GM13976 (cell line): ENCODE results near the gene ZMYND11.
A peak's percentile ranks its signal among the peaks of the same experiment; 100 is the strongest.

Experiments used
- DNase-seq: peaks from one replicate; pipeline ENCODE4 v3.0.0; 2012; ENCODE audit warnings: low spot score
- CTCF ChIP-seq: IDR thresholded peaks from 2 replicates; pipeline ENCODE4 v1.5.1; 2012; ENCODE audit warnings: borderline replicate concordance, mild to moderate bottlenecking; ENCODE audit not compliant: insufficient read depth; ENCODE audit errors: extremely low read depth, missing control alignments, control extremely low read depth
- in situ Hi-C: fragments of 300-500 bp; cut with MboI; formaldehyde crosslinking; loops from one replicate; pipeline ENCODE4 v1.12.0; 2022; ENCODE audit warnings: low sequenced_read_pairs, mixed read lengths, inconsistent platforms; ENCODE audit not compliant: unreplicated experiment

ZMYND11 gene

DNA sequence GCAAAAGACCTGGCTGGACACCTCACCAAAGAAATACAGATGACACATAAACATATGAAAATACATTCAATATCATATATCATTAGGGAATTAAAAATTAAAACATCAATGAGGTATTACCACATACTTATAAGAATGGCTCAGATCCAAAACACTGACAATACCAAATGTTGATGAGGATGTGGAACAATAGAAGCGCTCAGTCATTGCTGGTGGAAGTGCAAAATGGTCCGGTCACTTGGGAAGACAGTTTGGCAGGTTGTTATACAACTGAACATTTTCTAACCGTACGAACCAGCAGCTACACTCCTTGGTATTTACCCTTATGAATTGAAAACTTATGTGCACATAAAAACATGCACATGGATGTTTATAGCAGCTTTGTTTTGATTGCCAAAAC is 38.5 kb downstream of the ZMYND11 start:
- in situ Hi-C loops = no loop called here
- TF ChIP-seq CTCF = no peak

DNA sequence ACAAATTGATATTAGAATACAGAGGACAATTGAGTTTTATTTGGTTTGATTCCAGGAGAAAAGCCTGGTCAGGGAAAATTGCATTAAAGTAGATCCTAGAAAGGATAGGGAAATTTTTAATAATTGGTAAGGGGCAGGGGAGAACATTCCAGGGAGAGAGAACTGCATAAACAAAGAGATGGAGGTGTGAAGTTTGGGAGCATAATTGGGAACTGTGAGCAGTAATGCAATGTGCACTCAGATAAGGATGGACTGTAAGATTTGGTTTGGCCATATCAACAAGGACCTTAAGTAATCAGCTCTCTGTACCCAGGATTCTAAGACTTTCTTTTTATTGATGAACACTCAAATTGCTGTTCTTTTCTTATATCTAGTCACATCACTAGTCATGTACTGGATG is 41.4 kb downstream of the ZMYND11 start:
- DNase-seq = no peak
- in situ Hi-C loops = no loop called here
- TF ChIP-seq CTCF = no peak

More for the DNA sequence above, 38.5 kb downstream of the ZMYND11 start:
- no peak for DNase-seq

DNA sequence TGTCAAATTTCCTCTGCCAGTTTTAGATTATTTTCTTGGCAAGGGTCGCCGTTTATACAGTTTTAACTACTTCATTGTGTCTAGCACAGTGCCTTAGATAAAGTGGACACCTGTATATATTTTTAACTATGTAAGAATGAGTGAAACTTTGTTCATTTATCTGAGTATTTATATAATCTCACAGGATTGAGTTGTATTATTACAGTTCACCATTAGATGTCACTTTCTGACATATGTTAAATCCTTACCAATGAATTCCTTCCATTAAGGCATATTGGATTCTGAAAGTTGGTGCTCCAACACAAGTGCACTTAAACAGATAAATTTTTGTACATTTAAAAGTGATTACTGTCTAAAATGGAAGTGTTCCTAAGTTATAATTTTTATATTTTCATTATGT is 43.0 kb downstream of the ZMYND11 start:
- DNase-seq = peak; percentile 37
- in situ Hi-C loops = no loop called here
- no peak for TF ChIP-seq CTCF

DNA sequence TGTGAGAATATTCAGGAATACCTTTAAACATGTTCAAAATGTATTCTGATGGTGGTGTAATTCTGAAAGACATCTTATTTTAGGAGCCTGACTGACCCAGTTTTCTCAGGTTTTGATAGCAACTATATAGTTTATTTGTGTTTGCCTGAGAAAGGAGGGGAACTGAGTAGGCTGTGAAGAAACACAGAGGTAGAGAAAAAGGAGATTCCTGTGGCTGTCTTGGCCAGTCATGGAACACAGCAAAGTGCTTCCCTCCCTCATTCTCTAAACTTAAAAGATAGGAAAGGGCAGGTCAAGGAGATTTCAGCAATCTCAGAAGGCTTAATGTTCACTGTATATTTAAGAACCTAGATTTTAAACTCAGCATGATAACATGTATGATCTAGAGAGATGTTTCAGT is 43.5 kb downstream of the ZMYND11 start:
- DNase-seq = no peak
- in situ Hi-C loops = no loop called here
- TF ChIP-seq CTCF = no peak

DNA sequence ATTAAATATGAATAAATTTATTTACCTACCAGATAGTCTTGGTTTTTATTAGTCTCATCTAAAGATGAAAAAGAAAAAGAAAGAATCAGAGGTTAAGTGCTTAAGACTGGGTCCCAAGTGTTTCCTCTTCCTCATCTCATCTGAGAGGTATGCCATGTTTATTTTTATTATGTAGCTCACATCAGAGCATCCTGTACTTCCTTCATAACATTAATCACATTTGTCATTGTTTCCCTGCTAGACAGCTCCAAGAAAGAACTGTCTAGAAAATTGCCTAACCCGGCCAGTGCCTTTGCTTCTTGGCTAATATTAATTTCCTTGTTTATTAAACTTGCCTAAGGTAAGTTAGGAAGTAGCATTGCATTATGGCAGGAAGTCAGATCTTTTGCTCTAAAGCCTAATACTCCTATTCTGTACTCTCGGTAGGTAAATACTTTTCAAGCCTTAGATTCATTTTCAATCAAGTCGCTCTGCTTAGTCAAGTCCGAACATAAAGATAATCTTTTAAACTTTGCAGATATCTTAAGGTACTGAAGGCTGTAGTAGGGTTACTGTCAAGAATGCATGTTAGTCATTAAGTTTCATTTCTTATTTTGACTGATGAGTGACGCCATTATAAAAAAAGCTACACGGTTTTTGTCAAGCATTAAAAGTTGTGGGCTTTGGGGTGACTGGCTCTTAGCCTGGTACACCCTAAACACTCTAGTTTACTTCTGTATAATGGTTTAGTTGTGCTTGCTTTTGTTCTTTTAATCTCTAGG is 47.4 kb downstream of the ZMYND11 start:
- in situ Hi-C loops = no loop called here
- DNase-seq = peak; percentile 36
- no peak for TF ChIP-seq CTCF

DNA sequence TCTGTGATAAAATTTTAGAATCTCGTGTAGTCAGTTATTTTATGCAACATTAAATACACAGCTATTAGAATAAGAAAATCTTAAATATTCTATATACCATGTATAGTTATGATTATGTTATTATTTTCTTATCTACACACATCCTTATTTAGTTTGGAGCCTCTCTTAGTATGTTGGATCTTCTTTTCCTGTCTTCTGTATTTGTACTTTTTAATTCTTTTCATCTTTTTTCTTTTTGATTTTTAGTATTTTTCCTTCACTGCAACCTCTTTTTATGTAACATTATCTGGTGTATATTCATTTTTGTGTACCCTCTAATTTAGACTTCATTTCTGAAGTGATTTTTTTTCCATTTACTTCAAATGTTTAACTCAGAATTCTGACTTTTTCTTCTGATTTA is 48.9 kb downstream of the ZMYND11 start:
- in situ Hi-C loops = no loop called here
- no peak for TF ChIP-seq CTCF
- DNase-seq = no peak
